ENCODE results near the gene R3HCC1L.

The R3HCC1L gene

DNA sequence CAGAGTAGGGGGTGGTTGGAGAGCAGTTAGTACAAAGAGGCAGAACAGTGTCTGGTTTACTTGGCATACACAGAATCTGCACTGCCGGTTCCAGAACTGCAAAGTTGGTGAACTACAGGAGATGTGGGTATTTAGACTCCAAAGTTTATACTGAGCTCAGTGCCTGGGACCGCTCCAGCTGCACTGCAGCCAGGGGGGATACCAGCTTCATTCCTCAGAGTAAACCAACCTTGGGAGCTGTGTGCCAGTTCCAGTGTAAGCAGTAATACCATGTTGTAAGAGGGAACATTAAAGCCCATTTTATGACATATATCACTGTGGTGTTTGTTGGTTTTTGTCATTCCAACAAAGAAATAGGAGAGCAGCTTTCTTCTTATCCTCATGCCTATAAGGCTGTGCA lies 110.1 kb downstream of the R3HCC1L start:
- TF ChIP-seq, protein P1, sequence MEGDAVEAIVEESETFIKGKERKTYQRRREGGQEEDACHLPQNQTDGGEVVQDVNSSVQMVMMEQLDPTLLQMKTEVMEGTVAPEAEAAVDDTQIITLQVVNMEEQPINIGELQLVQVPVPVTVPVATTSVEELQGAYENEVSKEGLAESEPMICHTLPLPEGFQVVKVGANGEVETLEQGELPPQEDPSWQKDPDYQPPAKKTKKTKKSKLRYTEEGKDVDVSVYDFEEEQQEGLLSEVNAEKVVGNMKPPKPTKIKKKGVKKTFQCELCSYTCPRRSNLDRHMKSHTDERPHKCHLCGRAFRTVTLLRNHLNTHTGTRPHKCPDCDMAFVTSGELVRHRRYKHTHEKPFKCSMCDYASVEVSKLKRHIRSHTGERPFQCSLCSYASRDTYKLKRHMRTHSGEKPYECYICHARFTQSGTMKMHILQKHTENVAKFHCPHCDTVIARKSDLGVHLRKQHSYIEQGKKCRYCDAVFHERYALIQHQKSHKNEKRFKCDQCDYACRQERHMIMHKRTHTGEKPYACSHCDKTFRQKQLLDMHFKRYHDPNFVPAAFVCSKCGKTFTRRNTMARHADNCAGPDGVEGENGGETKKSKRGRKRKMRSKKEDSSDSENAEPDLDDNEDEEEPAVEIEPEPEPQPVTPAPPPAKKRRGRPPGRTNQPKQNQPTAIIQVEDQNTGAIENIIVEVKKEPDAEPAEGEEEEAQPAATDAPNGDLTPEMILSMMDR (IDR thresholded peaks at IDR 0.05; ENCODE audit: low read depth, low read length): no peak
- Histone ChIP-seq H3K9me3 (no peaks in the 10 kb centered on the region), H3K36me3 (peaks cover 8% of the 10 kb centered on the region), H3K4me1 (no peaks in the 10 kb centered on the region), H3K27me3 (no peaks in the 10 kb centered on the region), H3K4me3 (ENCODE audit: low read depth, low read length) (no peak overlapping the region)
- no peak for DNase-seq

DNA sequence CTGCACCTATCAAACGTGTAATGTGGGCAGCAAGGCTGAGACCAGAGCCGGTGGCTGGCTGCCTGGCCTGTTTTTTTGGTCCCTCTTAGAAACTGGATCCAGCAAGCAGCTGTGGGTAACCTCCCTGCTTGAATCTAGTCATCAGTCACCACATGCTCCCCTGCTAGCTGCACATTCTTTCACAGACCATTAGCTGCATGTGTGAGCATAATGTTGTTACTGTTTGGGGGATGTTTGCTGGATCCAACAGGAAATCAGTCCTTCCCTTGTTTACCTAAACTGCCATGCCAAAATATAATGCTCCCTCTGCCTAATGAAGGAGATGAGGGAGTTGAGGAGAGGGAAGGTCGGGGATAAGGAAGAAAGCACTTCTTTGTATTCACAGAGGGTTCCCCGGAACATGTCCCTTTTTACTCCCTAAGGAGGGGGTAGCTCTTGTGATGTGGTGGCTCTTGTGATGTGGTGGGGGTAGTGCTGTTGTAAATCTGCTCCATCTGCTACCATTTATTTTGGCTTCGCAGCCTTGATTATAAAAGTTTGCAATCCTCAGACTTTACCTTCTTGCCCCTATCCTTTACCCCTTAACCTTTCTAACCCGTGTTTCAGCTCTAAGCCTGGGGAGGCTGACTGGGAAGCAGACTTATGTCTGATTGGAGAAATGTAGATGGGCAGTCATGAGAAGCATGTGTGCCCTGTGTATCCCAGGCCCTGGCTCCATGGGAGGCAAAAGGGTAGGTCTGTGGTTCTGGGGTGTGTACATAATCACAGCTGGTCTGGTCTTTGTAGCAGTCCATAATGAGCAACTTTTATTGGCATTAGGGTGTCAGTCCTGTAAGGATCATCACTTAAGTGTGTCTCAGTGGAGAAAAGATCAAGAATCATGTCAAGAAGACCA lies 112.7 kb downstream of the R3HCC1L start:
- TF ChIP-seq, protein P1 (IDR thresholded peaks at IDR 0.05; ENCODE audit: low read depth, low read length): no peak
- Histone ChIP-seq H3K36me3 (peaks cover 8% of the 10 kb centered on the region), H3K9me3 (no peaks in the 10 kb centered on the region), H3K4me3 (ENCODE audit: low read depth, low read length) (no peak overlapping the region), H3K27me3 (no peaks in the 10 kb centered on the region), H3K4me1 (no peaks in the 10 kb centered on the region)
- no peak for DNase-seq

DNA sequence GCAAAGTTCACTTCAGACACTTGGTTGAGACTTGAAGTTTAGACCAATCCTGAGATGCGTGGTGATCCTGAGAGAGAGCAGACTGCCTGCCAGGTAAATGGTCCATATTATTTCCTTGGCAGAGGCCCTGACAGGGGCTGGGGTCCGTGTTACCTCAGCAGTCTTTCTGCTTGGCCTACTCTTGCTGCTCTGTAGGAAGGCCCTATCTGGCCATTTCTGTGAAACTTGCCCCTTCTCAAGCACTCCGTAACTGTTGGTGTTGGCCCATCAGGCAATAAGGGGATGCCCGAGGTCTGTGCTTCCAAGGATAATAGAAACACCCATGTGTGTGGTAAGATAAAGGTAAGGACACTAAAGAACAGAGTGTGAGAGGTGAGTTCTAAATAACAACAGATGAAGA lies 113.6 kb downstream of the R3HCC1L start:
- no peak for DNase-seq
- H3K4me3 ChIP-seq (ENCODE audit: low read depth, low read length): no peak overlapping the region
- no peaks in the 10 kb centered on the region for H3K27me3 ChIP-seq
- no peaks in the 10 kb centered on the region for H3K9me3 ChIP-seq
- no peaks in the 10 kb centered on the region for H3K4me1 ChIP-seq
- H3K36me3 ChIP-seq: peaks cover 8% of the 10 kb centered on the region
- TF ChIP-seq, protein P1 (IDR thresholded peaks at IDR 0.05; ENCODE audit: low read depth, low read length): no peak

DNA sequence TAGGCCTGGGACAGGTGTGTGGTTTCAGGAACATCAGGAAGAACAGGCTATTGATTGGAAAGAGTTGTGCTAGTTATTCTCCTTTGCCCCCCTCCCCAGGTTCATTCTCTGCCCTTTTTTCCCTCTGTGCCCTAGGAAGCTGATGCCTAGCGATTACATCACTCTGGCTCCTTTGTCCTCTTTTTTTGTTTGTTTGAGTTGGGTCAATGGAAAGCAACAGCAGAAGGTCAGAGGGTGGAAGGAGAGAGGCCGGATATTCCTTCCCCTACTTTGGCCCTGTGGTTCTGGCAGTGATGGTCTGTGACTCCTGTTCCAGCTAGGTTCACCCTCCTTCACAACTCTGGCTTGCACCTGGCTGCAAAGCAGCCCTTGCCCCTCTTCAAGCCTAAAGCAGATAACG lies 114.7 kb downstream of the R3HCC1L start:
- DNase-seq: no peak
- H3K27me3 ChIP-seq: no peaks in the 10 kb centered on the region
- TF ChIP-seq, protein P1 (IDR thresholded peaks at IDR 0.05; ENCODE audit: low read depth, low read length): no peak
- H3K4me3 ChIP-seq (ENCODE audit: low read depth, low read length): no peak overlapping the region
- no peaks in the 10 kb centered on the region for H3K4me1 ChIP-seq
- no peaks in the 10 kb centered on the region for H3K9me3 ChIP-seq
- peaks cover 8% of the 10 kb centered on the region for H3K36me3 ChIP-seq

DNA sequence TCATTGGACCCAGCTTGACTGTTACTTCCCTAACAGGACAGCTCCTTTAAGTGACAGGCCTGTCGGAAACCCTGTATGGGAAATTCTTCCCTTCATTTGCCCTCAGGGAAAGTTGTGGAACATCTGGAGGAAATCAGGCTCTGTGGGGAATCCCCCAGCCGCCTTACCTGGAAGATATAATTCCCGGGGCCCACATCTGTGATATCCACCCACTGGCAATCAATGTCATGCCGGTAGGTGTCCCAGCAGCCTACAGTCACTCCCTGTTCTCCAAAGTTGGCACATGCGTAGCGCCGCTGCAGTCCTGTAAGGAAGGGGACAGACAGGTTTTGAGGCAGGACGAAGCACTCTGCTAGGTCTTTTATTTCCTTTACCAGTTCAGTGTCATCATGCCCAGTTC lies 116.9 kb downstream of the R3HCC1L start:
- no peaks in the 10 kb centered on the region for H3K36me3 ChIP-seq

DNA sequence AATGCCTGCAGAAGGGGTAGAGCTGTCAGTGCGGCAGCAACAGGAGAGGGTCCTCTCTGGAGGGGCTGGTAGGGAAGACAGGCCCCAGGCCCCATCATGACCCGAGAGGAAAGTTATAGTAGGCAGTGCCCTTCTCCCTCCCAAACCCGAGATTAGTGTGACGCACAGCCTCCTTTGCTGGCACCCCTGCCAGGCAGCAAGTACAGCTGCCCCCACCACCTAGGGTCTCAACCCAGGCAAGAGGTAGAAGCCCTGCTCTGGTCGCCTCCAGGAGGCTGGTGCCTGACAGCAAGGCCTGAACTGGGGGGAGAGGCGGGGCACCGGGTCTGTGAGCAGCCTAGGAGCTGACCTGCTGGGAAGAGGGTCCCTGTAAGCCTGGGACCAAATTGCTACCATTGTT lies 118.0 kb downstream of the R3HCC1L start:
- H3K27me3 ChIP-seq: no peaks in the 10 kb centered on the region
- no peaks in the 10 kb centered on the region for H3K36me3 ChIP-seq
- no peak for DNase-seq
- H3K4me1 ChIP-seq: no peaks in the 10 kb centered on the region
- TF ChIP-seq, protein P1 (IDR thresholded peaks at IDR 0.05; ENCODE audit: low read depth, low read length): no peak
- no peak overlapping the region for H3K4me3 ChIP-seq (ENCODE audit: low read depth, low read length)
- H3K9me3 ChIP-seq: no peaks in the 10 kb centered on the region

More for the DNA sequence above, 116.9 kb downstream of the R3HCC1L start:
- no peaks in the 10 kb centered on the region for H3K4me1 ChIP-seq
- H3K4me3 ChIP-seq (ENCODE audit: low read depth, low read length): no peak overlapping the region
- H3K9me3 ChIP-seq: no peaks in the 10 kb centered on the region
- TF ChIP-seq, protein P1 (IDR thresholded peaks at IDR 0.05; ENCODE audit: low read depth, low read length): no peak
- H3K27me3 ChIP-seq: no peaks in the 10 kb centered on the region
- DNase-seq: no peak

Data from BE2C (cell line).